Measurements from ENCODE around the gene GPHN.

The GPHN gene

GRCh38 chr14:66596241-66596985 is 88.5 kb downstream of the GPHN start:
- no peak for TF ChIP-seq CTCF (conservative IDR thresholded peaks at IDR 0.05; ENCODE audit: low read depth, low read length)
- no peak overlapping the region for H3K4me3 ChIP-seq (ENCODE audit: low read length)
- DNase-seq (ENCODE audit: low read depth) = no peak

DNA sequence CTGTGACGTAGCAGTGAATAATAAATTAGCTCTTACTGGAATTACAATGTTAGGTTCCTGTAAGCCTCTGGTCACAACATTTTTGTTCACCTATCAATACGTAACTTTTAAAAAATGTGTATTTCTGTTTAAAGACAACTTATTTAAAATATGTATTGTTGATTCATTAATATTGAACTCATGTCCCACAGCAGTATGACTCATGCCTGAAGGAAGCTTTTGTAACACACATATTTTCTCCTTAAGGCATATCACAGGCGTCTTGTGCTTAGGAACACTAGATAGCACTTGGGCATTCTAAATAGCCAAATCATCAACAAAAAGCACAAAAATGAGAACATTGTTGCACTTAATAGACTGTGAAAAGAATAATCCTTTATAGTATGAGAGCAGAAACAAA is 92.5 kb downstream of the GPHN start:
- H3K4me3 ChIP-seq (ENCODE audit: low read length) = no peak overlapping the region
- DNase-seq (ENCODE audit: low read depth) = peak; percentile 39
- TF ChIP-seq CTCF (conservative IDR thresholded peaks at IDR 0.05; ENCODE audit: low read depth, low read length) = no peak

GRCh38 chr14:66601932-66602578 is 94.1 kb downstream of the GPHN start:
- DNase-seq (ENCODE audit: low read depth) = no peak
- TF ChIP-seq CTCF (conservative IDR thresholded peaks at IDR 0.05; ENCODE audit: low read depth, low read length) = no peak
- H3K4me3 ChIP-seq (ENCODE audit: low read length) = no peak overlapping the region

GRCh38 chr14:66603945-66604344 is 96.0 kb downstream of the GPHN start:
- no peak overlapping the region for H3K4me3 ChIP-seq (ENCODE audit: low read length)
- TF ChIP-seq CTCF (conservative IDR thresholded peaks at IDR 0.05; ENCODE audit: low read depth, low read length) = no peak
- no peak for DNase-seq (ENCODE audit: low read depth)

DNA sequence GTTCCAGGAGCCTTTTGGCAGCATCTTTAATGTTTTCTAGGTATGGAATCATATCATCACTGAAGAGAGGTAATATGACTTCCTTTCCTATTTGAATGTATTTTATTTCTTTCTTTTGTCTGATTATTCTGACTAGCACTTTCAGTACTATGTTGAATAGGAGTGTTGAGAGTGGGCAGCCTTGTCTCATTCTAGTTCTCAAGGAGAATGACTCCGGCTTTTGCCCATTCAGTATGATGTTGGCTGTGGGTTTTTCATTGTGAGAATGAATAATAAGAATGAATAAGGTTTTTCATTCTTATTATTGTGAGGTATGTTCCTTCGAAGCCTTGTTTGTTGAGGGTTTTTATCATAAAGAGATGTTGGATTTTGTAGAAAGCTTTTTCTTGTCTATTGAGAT is 98.9 kb downstream of the GPHN start:
- H3K4me3 ChIP-seq (ENCODE audit: low read length) = no peak overlapping the region
- no peak for TF ChIP-seq CTCF (conservative IDR thresholded peaks at IDR 0.05; ENCODE audit: low read depth, low read length)
- DNase-seq (ENCODE audit: low read depth) = no peak

DNA sequence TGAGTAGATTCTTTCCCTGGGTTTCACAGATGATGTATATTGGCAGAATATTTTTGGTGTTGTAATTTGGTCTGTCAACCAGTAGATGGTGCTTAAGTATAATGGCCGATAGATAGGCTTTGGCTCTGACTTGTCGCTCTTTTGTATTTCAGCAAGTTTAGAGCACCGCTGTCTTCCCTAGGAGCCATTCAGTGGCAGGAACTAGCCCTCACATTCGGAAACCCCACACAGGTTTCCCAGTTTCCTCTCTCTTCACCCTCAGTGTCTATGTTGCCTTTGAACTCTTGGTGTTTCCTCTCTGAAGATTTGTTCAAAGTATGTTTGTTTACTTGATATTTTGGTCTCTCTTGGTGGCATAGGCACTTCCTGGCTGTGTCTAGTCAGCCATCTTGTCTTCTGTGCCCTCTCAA is 102.2 kb downstream of the GPHN start:
- DNase-seq (ENCODE audit: low read depth) = no peak
- no peak overlapping the region for H3K4me3 ChIP-seq (ENCODE audit: low read length)
- peak; percentile 27 for TF ChIP-seq CTCF (conservative IDR thresholded peaks at IDR 0.05; ENCODE audit: low read depth, low read length)

GRCh38 chr14:66613344-66613743 is 105.4 kb downstream of the GPHN start:
- no peak overlapping the region for H3K4me3 ChIP-seq (ENCODE audit: low read length)
- no peak for DNase-seq (ENCODE audit: low read depth)
- no peak for TF ChIP-seq CTCF (conservative IDR thresholded peaks at IDR 0.05; ENCODE audit: low read depth, low read length)

All from retinal pigment epithelial cell (primary cell).